ENCODE data around the gene PCCB. TPM values are rescaled to one million over a fixed set of nuclear protein-coding genes. Genes with fewer than 3 reads are reported as not detected.
"Not testable (repeated sequence)": the region's sequence is repeated elsewhere in the genome, so short reads cannot be mapped to it uniquely, and the experiment has no call there.

Gene PCCB
- total RNA-seq, 3 donors from 2014 or later = 35.8 to 54.8 (median 49.9) TPM

DNA sequence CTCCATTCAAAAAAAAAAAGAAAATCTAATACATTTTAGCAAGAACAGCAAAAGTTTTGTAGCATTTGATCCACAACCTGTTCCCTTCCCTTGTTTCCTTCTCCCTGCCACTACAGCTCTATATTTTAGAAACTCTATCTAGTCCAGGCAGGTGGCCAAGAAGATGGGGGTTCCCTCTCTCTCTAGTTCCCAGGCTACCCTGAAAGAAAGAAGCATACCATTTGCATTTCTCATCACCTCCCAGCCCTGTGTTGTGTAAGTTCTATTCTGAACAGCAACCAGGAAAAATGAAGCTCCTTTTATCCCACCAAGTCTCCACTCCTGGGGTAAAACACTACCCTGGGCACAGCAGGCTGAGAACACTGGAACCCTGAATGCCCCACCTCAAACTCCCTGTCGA, 100.0 kb downstream of the PCCB start:
- intact Hi-C loops (cut with DNase I, micrococcal nuclease) = no loop called here
- no peaks in the 10 kb centered on the region for H3K36me3 ChIP-seq (ENCODE audit: low read depth)
- ATAC-seq = no peak
- H3K9me3 ChIP-seq = no peaks in the 10 kb centered on the region
- no peaks in the 10 kb centered on the region for H3K4me1 ChIP-seq (ENCODE audit: low read depth)
- TF ChIP-seq, protein P1, sequence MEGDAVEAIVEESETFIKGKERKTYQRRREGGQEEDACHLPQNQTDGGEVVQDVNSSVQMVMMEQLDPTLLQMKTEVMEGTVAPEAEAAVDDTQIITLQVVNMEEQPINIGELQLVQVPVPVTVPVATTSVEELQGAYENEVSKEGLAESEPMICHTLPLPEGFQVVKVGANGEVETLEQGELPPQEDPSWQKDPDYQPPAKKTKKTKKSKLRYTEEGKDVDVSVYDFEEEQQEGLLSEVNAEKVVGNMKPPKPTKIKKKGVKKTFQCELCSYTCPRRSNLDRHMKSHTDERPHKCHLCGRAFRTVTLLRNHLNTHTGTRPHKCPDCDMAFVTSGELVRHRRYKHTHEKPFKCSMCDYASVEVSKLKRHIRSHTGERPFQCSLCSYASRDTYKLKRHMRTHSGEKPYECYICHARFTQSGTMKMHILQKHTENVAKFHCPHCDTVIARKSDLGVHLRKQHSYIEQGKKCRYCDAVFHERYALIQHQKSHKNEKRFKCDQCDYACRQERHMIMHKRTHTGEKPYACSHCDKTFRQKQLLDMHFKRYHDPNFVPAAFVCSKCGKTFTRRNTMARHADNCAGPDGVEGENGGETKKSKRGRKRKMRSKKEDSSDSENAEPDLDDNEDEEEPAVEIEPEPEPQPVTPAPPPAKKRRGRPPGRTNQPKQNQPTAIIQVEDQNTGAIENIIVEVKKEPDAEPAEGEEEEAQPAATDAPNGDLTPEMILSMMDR (IDR thresholded peaks at IDR 0.05) = no peak
- no peak for DNase-seq
- H3K4me3 ChIP-seq = no peak overlapping the region

DNA sequence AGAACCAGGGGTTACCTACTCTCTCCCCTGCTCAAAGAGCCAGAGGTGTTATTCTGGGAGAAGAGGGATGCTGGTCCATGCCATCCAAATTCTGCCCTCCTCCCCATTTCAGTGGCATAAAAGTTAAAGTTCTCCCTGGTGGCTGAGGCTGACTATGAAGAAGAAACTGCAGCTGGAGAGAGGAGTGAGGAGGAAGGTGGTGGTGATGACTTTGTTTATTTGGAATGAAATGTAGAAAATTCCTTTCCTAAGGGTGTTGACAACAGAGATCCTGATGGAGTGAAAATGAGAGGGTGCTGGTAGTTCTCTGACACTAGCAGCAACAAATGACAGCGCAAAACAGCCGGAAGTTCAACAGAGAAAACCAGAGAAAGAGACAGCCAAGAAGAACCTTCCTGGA, 100.4 kb downstream of the PCCB start:
- Histone ChIP-seq H3K4me1 (ENCODE audit: low read depth) (no peaks in the 10 kb centered on the region), H3K36me3 (ENCODE audit: low read depth) (no peaks in the 10 kb centered on the region), H3K4me3 (no peak overlapping the region), H3K9me3 (no peaks in the 10 kb centered on the region)
- DNase-seq (no peak), ATAC-seq (no peak)
- TF ChIP-seq, protein P1 (IDR thresholded peaks at IDR 0.05) = no peak
- intact Hi-C loops (cut with DNase I, micrococcal nuclease) = no loop called here

DNA sequence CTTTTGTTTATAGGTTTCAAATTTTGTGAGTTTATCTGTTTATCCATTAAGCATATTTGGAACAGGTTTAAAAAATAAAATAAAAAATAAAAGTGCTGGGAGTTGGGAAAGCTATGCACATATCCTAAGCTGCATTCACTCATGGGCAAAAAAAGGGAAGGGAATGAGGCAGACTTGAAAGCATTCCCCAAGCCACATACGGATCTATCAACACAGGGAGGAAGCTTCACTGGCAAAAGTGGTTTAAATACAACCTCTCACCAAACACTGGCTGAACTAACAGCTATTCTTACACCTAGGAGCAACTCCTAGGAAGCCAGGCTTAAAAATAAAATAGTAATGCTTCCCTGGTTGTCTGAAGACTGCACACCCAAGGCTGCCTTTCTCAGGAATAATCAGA, 101.2 kb downstream of the PCCB start:
- intact Hi-C loops (cut with DNase I, micrococcal nuclease) = no loop called here
- no peaks in the 10 kb centered on the region for H3K36me3 ChIP-seq (ENCODE audit: low read depth)
- no peak overlapping the region for H3K4me3 ChIP-seq
- TF ChIP-seq, protein P1 (IDR thresholded peaks at IDR 0.05) = no peak
- H3K4me1 ChIP-seq (ENCODE audit: low read depth) = no peaks in the 10 kb centered on the region
- no peaks in the 10 kb centered on the region for H3K9me3 ChIP-seq
- ATAC-seq = no peak
- no peak for DNase-seq

DNA sequence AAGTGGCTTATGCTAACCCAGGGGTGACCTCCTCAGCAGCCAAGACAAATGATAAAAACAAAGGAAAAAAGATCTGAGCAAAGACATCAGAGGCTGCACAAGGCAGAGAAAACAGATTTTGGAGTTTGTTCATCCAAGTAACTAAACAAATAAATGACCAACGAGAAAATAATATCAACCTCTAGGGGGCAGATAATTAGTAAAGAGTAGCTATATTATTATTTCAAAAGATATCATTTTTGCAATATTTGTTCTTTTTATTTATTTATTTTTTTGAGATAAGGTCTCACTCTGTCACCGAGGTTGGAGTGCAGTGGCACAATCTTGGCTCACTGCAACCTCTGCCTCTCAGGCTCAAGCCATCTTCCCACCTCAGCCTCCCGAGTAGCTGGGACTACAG, 101.8 kb downstream of the PCCB start:
- no peak for DNase-seq
- no peak for ATAC-seq
- Histone ChIP-seq H3K4me1 (ENCODE audit: low read depth) (no peaks in the 10 kb centered on the region), H3K9me3 (no peaks in the 10 kb centered on the region), H3K4me3 (no peak overlapping the region), H3K36me3 (ENCODE audit: low read depth) (no peaks in the 10 kb centered on the region)
- TF ChIP-seq, protein P1 (IDR thresholded peaks at IDR 0.05) = no peak
- intact Hi-C loops (cut with DNase I, micrococcal nuclease) = no loop called here

DNA sequence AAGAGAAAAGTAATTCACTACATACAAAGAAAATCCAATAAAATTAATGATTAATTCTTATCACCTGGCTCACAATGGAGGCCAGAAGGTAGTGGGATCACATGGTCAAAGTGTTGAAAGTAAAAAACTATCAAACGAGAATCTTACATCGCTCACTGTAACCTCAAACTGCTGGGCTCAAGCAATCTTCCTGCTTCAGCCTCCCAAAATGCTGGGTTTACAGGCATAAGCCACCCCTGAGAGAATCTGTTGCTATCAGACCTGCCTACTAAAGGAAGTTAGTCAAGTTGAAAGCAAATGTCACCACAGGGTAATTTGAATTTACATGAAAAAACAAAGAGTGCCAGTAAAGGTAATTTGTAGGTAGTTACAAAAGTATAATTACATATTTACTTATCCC, 103.3 kb downstream of the PCCB start:
- DNase-seq (no peak), ATAC-seq (peak; percentile 54)
- intact Hi-C loops (cut with DNase I, micrococcal nuclease) = no loop called here
- no peaks in the 10 kb centered on the region for H3K9me3 ChIP-seq
- H3K4me1 ChIP-seq (ENCODE audit: low read depth) = no peaks in the 10 kb centered on the region
- H3K4me3 ChIP-seq = no peak overlapping the region
- H3K36me3 ChIP-seq (ENCODE audit: low read depth) = no peaks in the 10 kb centered on the region
- TF ChIP-seq, protein P1 (IDR thresholded peaks at IDR 0.05) = no peak

DNA sequence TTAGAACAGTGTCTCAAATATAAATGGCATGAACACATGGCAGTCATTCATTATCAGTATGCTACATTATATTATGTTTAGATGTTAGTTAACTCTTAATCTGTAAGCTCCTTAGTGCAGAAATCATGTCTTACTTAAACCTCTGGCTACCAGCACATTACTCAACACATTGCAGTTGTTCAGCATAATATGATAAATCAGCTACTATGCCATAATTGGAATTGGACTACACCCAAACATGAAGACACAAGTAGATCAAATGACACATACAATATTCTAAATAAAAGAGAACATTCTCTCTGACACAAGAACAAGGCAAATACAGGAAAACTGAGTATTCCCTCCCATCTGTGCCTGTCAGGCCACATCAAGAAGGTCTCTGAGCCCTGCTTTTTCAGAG, 116.1 kb downstream of the PCCB start:
- ATAC-seq (no peak), DNase-seq (no peak)
- H3K9me3 ChIP-seq = no peaks in the 10 kb centered on the region
- intact Hi-C loops (cut with DNase I, micrococcal nuclease) = no loop called here
- H3K4me1 ChIP-seq (ENCODE audit: low read depth) = no peaks in the 10 kb centered on the region
- TF ChIP-seq, protein P1 (IDR thresholded peaks at IDR 0.05) = no peak
- no peaks in the 10 kb centered on the region for H3K36me3 ChIP-seq (ENCODE audit: low read depth)
- no peak overlapping the region for H3K4me3 ChIP-seq

DNA sequence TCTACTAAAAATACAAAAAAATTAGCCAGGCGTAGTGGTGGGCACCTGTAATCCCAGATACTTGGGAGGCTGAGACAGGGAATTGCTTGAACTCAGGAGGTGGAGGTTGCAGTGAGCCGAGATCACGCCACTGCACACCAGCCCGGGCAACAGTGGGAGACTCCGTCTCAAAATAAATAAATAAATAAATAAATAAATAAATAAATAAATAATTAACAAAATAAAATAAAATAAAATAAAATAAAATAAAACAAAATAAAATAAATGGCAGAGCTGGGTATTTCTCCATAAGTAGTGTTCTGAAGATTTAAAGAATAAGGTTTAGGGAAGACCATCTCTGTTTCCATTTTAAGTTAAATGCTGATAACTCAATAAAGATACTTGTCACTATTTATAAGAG, 125.7 kb downstream of the PCCB start:
- H3K9me3 ChIP-seq; H3K4me3 ChIP-seq; H3K4me1 ChIP-seq (ENCODE audit: low read depth); DNase-seq; ATAC-seq; intact Hi-C loops (cut with DNase I, micrococcal nuclease); H3K36me3 ChIP-seq (ENCODE audit: low read depth): not testable (repeated sequence)
